H9 (cell line): ENCODE data around the gene PLXND1. TPM values are rescaled to one million over a fixed set of nuclear protein-coding genes. Genes with fewer than 3 reads are reported as not detected.

Experiments
- DNase-seq: peaks from one replicate; pipeline ENCODE4 v3.0.0-alpha.2; 2017
- H2AFZ ChIP-seq: one replicate; pipeline ENCODE4 v1.6.1; 2013; ENCODE audit warnings: mild to moderate bottlenecking, low read length, control low read depth, moderate library complexity
- H2AK5ac ChIP-seq: 2 replicates; pipeline ENCODE4 v1.6.1; 2013; ENCODE audit warnings: low read length, control low read depth, mixed read lengths; ENCODE audit not compliant: insufficient read length
- H2BK120ac ChIP-seq: one replicate; pipeline ENCODE4 v1.6.1; 2013; ENCODE audit warnings: low read depth, mild to moderate bottlenecking, low read length, control low read depth, inconsistent platforms; ENCODE audit not compliant: poor library complexity, severe bottlenecking
- H2BK12ac ChIP-seq: 2 replicates; pipeline ENCODE4 v1.6.1; 2013; ENCODE audit warnings: low read length, control low read depth, mixed read lengths, low read depth; ENCODE audit not compliant: insufficient read length
- H2BK15ac ChIP-seq: 2 replicates; pipeline ENCODE4 v1.6.1; 2013; ENCODE audit warnings: low read depth, low read length, control low read depth
- H2BK20ac ChIP-seq: one replicate; pipeline ENCODE4 v1.6.1; 2013; ENCODE audit warnings: low read depth, mild to moderate bottlenecking, low read length, control low read depth, inconsistent platforms; ENCODE audit not compliant: poor library complexity, severe bottlenecking
- H2BK5ac ChIP-seq: 2 replicates; pipeline ENCODE4 v1.6.1; 2013; ENCODE audit warnings: low read length, control low read depth, mixed read lengths; ENCODE audit not compliant: insufficient read length
- H3K14ac ChIP-seq: 2 replicates; pipeline ENCODE4 v1.6.1; 2013; ENCODE audit warnings: low read length, control low read depth; ENCODE audit not compliant: insufficient read depth
- H3K18ac ChIP-seq: 2 replicates; pipeline ENCODE4 v1.6.1; 2013; ENCODE audit warnings: low read depth, mild to moderate bottlenecking, mixed read lengths, low read length, control low read depth; ENCODE audit not compliant: insufficient read length
- H3K23ac ChIP-seq: 2 replicates; pipeline ENCODE4 v1.6.1; 2013; ENCODE audit warnings: low read length, control low read depth, mixed read lengths, low read depth; ENCODE audit not compliant: insufficient read length
- H3K23me2 ChIP-seq: 2 replicates; pipeline ENCODE4 v1.6.1; 2013; ENCODE audit warnings: low read depth, mild to moderate bottlenecking, mixed read lengths, low read length, control low read depth; ENCODE audit not compliant: insufficient read length, poor library complexity, severe bottlenecking
- H3K27ac ChIP-seq: 2 replicates; pipeline ENCODE4 v1.5.1; 2013; ENCODE audit warnings: low read length, control low read depth, mixed read lengths, low read depth; ENCODE audit not compliant: insufficient read length
- H3K27me3 ChIP-seq: 2 replicates; pipeline ENCODE4 v1.6.1; 2013; ENCODE audit warnings: low read length, control low read depth, inconsistent platforms; ENCODE audit not compliant: insufficient read depth
- H3K4ac ChIP-seq: 2 replicates; pipeline ENCODE4 v1.6.1; 2013; ENCODE audit warnings: low read depth, mild to moderate bottlenecking, control low read depth, inconsistent platforms, low read length, moderate library complexity
- H3K4me1 ChIP-seq: 2 replicates; pipeline ENCODE4 v1.6.1; 2013; ENCODE audit warnings: low read length, control low read depth, inconsistent platforms; ENCODE audit not compliant: insufficient read depth
- H3K4me2 ChIP-seq: 2 replicates; pipeline ENCODE4 v1.6.1; 2013; ENCODE audit warnings: low read length, control low read depth, mixed read lengths; ENCODE audit not compliant: insufficient read length, insufficient read depth
- H3K56ac ChIP-seq: 2 replicates; pipeline ENCODE4 v1.6.1; 2013; ENCODE audit warnings: low read depth, mild to moderate bottlenecking, mixed read lengths, low read length, control low read depth; ENCODE audit not compliant: insufficient read length
- H3K79me1 ChIP-seq: 2 replicates; pipeline ENCODE4 v1.6.1; 2013; ENCODE audit warnings: low read depth, mild to moderate bottlenecking, moderate library complexity, low read length, control low read depth, inconsistent platforms; ENCODE audit not compliant: insufficient read depth, poor library complexity, severe bottlenecking
- H3K79me2 ChIP-seq: 2 replicates; pipeline ENCODE4 v1.6.1; 2013; ENCODE audit warnings: low read length, control low read depth, inconsistent platforms; ENCODE audit not compliant: insufficient read depth
- H3K9ac ChIP-seq: 2 replicates; pipeline ENCODE4 v1.6.1; 2013; ENCODE audit warnings: low read length, control low read depth, mixed read lengths; ENCODE audit not compliant: insufficient read length; ENCODE audit errors: extremely low read depth
- H3K9me3 ChIP-seq: one replicate; pipeline ENCODE4 v1.6.1; 2013; ENCODE audit warnings: low read depth, low read length, inconsistent platforms; ENCODE audit not compliant: control insufficient read depth
- H3T11ph ChIP-seq: one replicate; pipeline ENCODE4 v1.6.1; 2013; ENCODE audit warnings: mild to moderate bottlenecking, low read length, control low read depth, inconsistent platforms
- H4K20me1 ChIP-seq: one replicate; pipeline ENCODE4 v1.6.1; 2013; ENCODE audit not compliant: control insufficient read depth, insufficient read length, insufficient read depth
- H4K5ac ChIP-seq: 2 replicates; pipeline ENCODE4 v1.6.1; 2013; ENCODE audit warnings: low read depth, mild to moderate bottlenecking, mixed read lengths, low read length, control low read depth; ENCODE audit not compliant: insufficient read length
- H4K8ac ChIP-seq: replicated peaks from 2 replicates; pipeline ENCODE4 v1.6.1; 2013; ENCODE audit warnings: low read length, control low read depth, mixed read lengths, low read depth; ENCODE audit not compliant: insufficient read length
- H4K91ac ChIP-seq: 2 replicates; pipeline ENCODE4 v1.6.1; 2013; ENCODE audit warnings: low read depth, mild to moderate bottlenecking, moderate library complexity, mixed read lengths, low read length, control low read depth; ENCODE audit not compliant: insufficient read length
- H3K27ac Mint-ChIP-seq, 3 experiments: 2 replicates in 2 of 3; 3 replicates in 1 of 3; pipeline ENCODE4 v1.8.0; 2020 to 2021; ENCODE audit warnings: mixed read lengths in 3 of 3, mild to moderate bottlenecking in 1 of 3, moderate library complexity in 1 of 3
- H3K27me3 Mint-ChIP-seq: 2 replicates; pipeline ENCODE4 v1.8.0; 2021; ENCODE audit warnings: low read depth, mild to moderate bottlenecking, moderate library complexity, mixed read lengths
- H3K36me3 Mint-ChIP-seq, 3 experiments: 2 replicates in 2 of 3; 3 replicates in 1 of 3; pipeline ENCODE4 v1.8.0; 2020 to 2021; ENCODE audit warnings: low read depth in 3 of 3, mixed read lengths in 3 of 3; ENCODE audit not compliant: insufficient read depth in 1 of 3
- H3K4me1 Mint-ChIP-seq, 2 experiments: 2 replicates each; pipeline ENCODE4 v1.8.0; 2020; ENCODE audit warnings: mixed read lengths in 2 of 2
- H3K4me3 Mint-ChIP-seq, 2 experiments: 2 replicates in 1 of 2; 3 replicates in 1 of 2; pipeline ENCODE4 v1.8.0; 2020 to 2021; ENCODE audit warnings: mild to moderate bottlenecking in 2 of 2, mixed read lengths in 2 of 2, moderate library complexity in 1 of 2
- H3K9me3 Mint-ChIP-seq, 2 experiments: 2 replicates in 1 of 2; 3 replicates in 1 of 2; pipeline ENCODE4 v1.8.0; 2020; ENCODE audit warnings: mild to moderate bottlenecking in 2 of 2, mixed read lengths in 2 of 2, moderate library complexity in 1 of 2
- CTCF ChIP-seq: fragments of 200-600 bp; sonication (generic); conservative IDR thresholded peaks from 3 replicates; pipeline ENCODE4 v1.8.0; 2021; ENCODE audit warnings: antibody characterized with exemption, mild to moderate bottlenecking
- WGBS: extraction: QIAGEN DNeasy Blood & Tissue Kit; methylation state at CpG from one replicate; pipeline ENCODE4 v1.1.7; 2013; ENCODE audit warnings: missing lambda C conversion rate, low lambda C conversion rate, mixed read lengths; ENCODE audit not compliant: insufficient read length; ENCODE audit errors: extremely low coverage; 5-methylcytosine and 5-hydroxymethylcytosine counted together
- total RNA-seq: library from RNA; stranded (reverse); gene quantifications from 2 replicates; pipeline ENCODE4 v1.2.1, GENCODE V29; 2021

The PLXND1 gene
- total RNA-seq, 1 experiment from 2014 or later, result 50.9 TPM

- Histone ChIP-seq H3K9ac (no peak overlapping the region), H2BK5ac (no peak overlapping the region), H2BK20ac (no peak overlapping the region), H3K23ac (no peak overlapping the region), H4K91ac (no peak overlapping the region), H2BK12ac (no peak overlapping the region), H3K14ac (no peak overlapping the region), H3K27ac (no peak overlapping the region), H4K8ac (no peak overlapping the region), H3K79me2 (peaks cover 4% of the 10 kb centered on the region; the same call in 1 of the 2 replicates), H3K23me2 (peaks cover 6% of the 10 kb centered on the region), H2BK120ac (no peak overlapping the region), H3K27me3 (peaks cover 6% of the 10 kb centered on the region; the same call in 1 of the 2 replicates), H3K79me1 (no peaks in the 10 kb centered on the region), H3K9me3 (no peaks in the 10 kb centered on the region), H3K4me2 (no peak overlapping the region), H3K4me1 (peaks cover 2% of the 10 kb centered on the region; the same call in 1 of the 2 replicates), H3T11ph (no peak overlapping the region), H4K20me1 (no peaks in the 10 kb centered on the region), H3K4ac (no peak overlapping the region), H2AFZ (no peak overlapping the region), H3K56ac (no peak overlapping the region), H3K18ac (no peak overlapping the region), H2AK5ac (no peak overlapping the region), H4K5ac (no peak overlapping the region), H2BK15ac (no peak overlapping the region)
- TF ChIP-seq CTCF, result no peak
- Mint-ChIP-seq H3K36me3 (peaks cover 0 to 3% (median 0%) of the 10 kb centered on the region in 3 experiments; a peak in 3 of 7 replicates), H3K27me3 (peaks cover 23% of the 10 kb centered on the region), H3K9me3 (peaks cover 3 to 4% of the 10 kb centered on the region in 2 experiments; a peak in 2 of 5 replicates), H3K27ac (peak overlapping the region in 2 of 3 experiments; percentile 57 to 77; a peak in 3 of 7 replicates), H3K4me3 (peak overlapping the region in 1 of 2 experiments; percentile 31; a peak in 2 of 5 replicates), H3K4me1 (peaks cover 69 to 78% of the 10 kb centered on the region in 2 experiments)
- no CpG with 5 or more reads among the region's 5 CpGs for WGBS
- no peak for DNase-seq
These were observed 4.8 kb downstream of the PLXND1 start for GRCh38 chr3:129601713-129602112.
